Activated CD4-positive, alpha-beta T cell treated with anti-CD3 and anti-CD28 coated beads, Interleukin-2, amount 50 U/mL, for 48 hours (primary cell): ENCODE results near the gene DENND4C.
"Not testable (repeated sequence)": the region's sequence is repeated elsewhere in the genome, so short reads cannot be mapped to it uniquely, and the experiment has no call there.

ENCODE experiments used
- DNase-seq, 2 experiments: peaks; one replicate each; pipeline ENCODE4 v3.0.0-alpha.2; 2020

DENND4C gene

DNA sequence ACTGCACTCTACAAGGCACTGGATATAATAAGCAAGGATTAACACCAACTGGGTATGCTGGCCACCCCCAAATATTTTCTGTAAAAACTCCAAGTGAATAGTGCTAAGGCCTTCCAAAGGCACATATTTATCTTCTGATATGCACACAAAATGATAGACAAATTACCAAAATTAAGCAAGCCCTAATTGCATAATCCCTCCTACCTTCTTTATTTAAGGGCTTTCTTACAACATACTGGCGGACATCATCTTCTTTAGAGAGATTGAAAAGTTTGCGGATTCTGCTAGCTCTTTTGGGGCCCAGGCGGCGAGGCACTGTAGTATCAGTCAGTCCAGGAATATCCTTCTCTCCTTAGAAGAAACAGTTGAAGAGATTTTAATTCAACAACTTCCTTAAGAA, 147.7 kb downstream of the DENND4C start:
- no peak for DNase-seq

DNA sequence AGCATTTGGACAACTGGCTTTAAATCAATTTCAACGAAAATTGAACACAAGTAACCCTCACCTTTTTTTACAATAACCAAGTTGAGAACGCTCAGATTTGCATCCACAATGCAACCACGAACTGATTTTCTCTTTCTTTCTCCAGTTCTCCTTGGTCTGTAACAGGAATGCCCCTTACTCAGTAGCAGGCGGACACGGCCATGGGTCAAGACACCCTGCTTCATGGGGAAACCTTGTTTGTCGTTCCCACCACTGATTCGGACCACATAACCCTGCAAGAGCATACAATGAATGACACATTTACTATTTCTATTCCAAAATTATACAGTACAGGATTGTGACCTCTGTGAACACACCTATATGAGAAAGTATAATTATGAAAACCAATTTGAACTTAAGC, 148.2 kb downstream of the DENND4C start:
- DNase-seq, result no peak

DNA sequence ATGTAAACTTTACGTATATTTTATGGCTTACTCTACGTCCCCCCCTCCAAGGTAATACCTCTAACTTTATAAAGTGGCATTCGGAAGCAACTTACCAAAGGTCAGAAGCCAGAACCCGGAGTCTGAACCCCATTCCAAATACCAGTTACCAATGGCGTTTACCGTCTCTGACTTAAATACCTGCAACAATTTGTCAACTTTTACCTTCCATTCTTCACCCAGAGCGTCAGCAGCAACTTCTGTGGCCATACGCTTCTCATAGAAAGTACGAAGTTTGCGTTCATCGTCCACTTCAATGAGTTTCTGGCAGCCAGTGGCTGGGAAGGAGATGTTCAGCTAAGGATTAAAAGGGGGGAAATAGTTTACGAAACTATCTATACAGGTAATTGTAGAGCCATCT, 148.8 kb downstream of the DENND4C start:
- DNase-seq, result no peak

DNA sequence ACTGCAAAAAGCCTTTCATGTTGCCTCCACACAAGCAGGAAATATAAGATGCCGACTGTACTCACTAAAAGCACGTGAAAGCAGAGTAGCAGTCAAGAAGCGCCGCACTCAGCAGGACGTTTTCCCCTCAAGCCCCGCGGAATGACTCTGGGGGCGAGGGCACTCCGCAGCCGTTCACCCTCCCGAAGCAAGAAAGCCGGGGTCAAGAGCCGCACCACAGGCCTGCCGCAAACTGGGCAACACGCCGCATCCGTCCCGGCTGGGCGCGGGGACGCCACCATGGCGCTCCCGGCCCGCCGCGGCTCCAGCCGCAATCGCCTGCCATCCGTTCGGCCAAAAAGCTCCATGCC, 149.2 kb downstream of the DENND4C start:
- DNase-seq, result peak in 1 of 2 experiments; percentile 36

DNA sequence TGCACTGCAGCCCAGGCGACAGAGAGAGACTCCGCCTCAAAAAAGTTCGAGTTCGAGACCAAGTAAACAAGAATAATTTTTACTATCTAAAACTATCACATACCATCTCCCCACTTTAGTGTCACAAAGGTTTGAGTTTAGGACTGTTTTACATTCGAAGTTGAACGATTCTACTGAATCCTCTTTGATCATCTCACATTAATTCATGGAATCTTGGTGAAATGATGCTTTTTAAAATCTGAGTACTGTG, 150.3 kb downstream of the DENND4C start:
- no peak for DNase-seq

DNA sequence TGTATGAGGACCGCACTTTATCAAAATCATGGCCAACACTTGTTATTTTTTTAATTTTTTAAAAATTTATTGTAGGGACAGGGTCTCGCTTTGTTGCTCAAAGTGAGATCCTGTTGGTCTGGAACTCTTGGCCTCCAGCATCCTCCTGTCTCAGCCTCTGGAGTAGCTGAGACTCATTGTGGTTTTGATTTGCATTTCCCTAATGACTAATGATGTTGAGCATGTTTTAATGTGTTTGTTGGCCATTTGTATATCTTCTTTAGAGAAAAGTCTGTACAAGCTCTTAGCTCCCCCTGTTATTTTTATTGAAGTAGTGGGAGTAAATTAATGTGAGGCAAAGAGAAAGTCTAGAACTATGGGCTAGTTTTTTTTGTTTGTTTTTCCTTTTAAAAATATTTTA, 151.2 kb downstream of the DENND4C start:
- DNase-seq, result no peak

DNA sequence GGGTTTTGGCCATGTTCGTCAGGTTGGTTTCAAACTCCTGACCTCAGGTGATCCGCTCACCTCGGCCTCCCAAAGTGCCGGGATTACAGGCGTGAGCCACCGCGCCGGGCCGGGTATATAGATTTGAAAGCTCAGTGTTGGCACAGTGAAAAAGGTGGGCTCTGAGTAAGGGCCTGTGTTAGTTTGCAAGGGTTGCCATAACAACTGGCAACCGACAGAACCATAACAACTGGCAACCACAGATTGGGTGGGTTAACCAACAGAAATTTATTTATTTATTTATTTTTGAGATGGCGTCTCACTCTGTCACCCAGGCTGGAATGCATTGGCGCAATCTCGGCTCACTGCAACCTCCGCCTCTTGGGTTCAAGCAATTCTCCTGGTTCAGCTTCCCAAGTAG, 154.7 kb downstream of the DENND4C start:
- not testable (repeated sequence) for DNase-seq

DNA sequence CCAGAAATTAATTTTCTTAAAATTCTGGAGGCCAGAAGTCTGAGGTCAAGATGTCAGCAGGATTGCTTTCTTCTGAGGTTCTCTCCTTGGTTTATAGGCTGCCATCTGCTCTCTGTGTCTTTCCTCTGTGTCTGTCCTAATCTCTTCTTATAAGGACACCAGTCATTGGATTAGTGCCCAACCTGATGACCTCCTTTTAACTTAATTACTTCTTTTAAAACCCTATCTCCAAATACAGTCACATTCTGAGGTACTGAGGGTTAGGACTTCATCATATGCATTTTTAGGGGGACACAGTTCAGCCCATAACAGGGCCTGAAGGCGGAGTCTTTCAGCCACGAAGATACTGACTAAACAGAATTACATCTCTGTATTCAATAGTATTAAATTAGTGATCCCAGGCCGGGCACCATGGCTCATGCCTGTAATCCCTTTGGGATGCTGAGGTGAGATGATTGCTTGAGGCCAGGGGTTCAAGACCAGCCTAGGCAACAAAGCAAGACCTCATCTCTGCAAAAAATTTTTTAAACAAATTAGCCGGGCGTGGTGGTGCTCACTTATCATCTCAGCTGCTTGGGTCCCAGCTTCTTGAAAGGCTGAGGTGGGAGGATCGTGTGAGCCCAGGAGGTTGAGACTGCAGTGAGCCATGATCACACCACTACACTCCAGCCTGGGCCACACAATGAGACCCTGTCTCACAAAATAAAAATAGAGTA, 155.5 kb downstream of the DENND4C start:
- DNase-seq, result no peak

DNA sequence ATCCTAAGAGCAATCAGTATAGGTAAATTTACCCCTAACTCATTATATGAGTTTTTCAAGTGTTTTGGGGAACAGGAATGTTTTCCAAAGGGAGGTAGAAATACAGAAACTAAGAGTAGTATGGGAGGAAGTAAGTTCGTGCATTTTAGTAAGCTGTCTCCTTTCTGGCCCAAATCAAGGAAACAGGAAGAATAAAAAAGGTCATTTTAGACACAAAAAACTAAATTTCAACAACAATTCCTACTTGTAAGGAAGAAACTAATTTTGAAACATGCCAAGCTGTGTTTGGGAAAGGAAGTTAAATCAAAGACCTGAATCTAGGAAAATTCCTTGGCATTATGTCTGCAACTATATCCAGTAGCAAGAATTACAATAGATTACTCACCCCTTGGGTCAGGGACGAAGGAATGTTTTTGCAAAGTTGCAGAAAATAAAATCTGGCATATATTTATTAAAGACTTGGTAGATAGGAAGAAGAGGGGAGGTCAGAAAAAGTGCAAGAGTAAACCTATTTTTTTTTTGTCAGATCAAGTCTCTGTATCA, 156.1 kb downstream of the DENND4C start:
- no peak for DNase-seq

DNA sequence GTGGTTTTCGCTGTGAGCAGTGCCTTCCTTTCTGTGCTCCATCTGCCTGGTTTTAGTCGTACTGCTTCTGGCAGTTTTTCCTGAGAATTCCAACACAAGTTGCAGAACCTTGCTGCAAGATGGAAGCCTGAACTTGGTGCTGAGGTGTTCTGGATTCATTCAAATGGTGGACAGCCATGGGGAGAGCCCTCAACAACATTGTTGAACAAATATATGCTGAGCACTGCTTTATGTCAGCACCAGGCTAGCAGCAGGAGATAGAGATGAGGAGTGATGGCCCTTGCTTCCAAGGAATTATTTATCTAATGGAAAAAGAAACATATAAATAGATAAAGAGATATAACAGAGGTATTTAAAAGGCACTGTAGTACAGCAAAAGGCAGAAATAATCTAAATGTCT, 156.8 kb downstream of the DENND4C start:
- DNase-seq, result no peak

DNA sequence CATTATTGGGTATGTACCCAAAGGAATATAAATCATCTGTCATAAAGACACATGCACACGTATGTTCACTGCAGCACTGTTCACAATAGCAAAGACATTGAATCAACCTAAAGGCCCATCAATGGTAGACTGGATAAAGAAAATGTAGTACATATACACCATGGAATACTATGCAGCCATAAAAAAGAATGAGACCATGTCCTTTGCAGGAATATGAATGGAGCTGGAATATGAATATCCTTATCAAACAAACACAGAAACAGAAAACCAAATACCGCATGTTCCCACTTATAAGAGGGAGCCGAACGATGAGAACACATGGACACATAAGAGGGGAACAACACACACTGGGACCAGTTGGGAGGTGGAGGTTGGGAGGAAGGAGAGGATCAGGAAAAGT, 159.0 kb downstream of the DENND4C start:
- DNase-seq, result not testable (repeated sequence)

DNA sequence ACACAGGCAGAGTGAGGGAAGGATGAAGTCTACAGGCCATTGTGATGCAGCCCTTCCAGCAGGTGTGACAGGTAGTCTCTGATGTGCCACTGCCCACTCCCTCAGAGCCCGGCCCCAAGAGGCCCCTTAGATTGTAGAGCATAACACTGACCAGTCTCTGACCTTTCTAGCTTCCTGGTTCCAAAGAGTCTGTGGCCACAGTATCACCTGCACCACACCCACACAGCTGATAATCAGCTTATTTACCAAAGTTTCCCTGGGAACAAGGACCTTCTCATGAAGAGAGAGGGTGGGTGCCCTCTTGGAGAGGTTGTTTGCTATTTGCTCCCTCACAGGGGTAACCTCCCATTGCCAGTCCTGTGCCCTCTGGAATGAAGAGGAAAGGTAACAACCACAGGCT, 167.4 kb downstream of the DENND4C start:
- no peak for DNase-seq

DNA sequence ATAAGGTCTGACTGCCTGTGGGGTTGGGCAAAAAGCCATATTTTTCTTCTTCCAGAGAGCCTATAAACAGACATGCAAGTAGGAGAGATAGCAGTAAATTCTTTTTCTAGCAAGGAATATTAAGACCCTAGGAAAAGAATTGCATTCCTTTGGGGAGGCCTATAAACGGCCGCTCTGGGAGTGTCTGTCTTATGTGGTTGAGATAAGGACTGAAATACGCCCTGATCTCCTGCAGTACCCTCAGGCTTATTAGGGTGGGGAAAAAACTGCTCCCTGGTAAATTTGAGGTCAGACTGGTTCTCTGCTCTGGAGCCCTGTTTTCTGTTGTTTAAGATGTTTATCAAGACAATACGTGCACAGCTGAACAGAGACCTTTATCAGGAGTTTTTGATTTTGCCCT, 172.7 kb downstream of the DENND4C start:
- DNase-seq, result not testable (repeated sequence)

DNA sequence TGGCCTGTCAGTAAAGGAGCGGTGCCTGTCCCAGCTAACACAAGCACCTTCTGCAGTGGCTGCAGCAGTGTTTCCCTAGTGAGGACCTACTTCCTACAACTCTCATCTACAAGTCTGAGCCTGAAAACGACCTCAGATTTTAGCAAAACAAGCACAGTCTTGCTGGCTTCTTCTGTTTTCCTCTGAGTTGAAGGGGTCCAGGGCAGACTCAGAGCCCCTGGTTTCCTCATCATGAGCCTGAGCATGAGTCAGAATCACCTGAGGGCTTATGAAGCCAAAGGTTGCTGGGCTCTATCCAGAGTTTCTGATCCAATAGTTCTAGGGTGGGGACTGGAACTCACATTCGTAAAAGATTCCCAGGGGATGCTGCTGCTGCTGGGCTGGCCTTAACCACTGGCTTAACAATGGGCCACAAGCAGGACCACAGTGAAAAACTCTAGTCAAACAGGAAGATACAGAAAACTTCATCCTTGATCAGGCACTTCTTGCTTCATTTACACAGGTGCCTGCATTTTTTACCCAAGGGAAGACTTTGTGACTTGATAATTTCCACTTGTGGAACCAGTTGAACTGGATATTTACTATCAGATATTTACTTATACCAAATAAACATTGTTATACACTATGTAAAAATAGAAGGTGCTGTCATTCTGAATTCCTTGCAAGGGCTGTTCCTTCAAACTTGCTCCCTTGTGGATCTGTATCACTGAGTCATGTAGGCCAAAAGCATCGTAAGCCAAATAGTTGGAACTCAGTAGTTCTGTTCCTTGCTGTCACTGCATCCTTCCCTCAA, 174.0 kb downstream of the DENND4C start:
- no peak for DNase-seq

DNA sequence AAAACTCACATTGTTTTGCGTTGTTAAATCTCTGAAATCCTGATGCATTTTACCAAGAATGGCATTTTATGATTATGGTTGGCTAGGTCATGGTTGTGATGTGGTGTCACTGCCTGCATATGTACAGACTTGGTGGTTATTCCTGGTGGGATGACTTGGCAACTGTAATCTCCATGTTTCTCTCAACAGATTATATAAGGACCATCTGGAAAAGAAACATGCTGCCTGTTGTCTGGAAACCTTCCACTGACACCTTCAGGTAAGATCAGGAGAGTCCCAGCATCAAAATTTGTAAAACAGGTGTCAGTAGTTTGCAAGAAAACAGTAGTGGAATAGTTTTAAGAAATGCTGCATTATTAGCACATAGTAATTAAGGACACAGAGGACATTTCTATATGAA, 175.3 kb downstream of the DENND4C start:
- DNase-seq, result no peak

DNA sequence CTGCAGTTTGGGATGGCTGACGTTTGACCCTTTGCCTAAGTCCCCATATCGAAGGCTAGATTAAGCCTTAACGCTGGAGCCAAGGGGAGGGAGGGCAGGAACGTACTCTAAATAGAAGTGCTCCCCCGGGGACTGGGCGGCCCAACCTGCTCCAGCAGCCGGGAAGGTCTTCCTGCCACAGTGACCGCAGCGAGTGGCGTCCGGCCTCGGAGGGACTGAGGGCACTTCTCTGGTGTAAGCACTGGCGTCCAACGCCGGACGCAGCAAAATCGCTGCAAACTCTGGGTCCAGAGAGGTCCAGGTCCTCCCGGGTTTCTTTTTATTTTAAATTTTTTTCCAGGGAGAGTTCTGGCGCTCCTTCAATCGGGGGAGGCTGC, 177.8 kb downstream of the DENND4C start:
- DNase-seq, result no peak

DNA sequence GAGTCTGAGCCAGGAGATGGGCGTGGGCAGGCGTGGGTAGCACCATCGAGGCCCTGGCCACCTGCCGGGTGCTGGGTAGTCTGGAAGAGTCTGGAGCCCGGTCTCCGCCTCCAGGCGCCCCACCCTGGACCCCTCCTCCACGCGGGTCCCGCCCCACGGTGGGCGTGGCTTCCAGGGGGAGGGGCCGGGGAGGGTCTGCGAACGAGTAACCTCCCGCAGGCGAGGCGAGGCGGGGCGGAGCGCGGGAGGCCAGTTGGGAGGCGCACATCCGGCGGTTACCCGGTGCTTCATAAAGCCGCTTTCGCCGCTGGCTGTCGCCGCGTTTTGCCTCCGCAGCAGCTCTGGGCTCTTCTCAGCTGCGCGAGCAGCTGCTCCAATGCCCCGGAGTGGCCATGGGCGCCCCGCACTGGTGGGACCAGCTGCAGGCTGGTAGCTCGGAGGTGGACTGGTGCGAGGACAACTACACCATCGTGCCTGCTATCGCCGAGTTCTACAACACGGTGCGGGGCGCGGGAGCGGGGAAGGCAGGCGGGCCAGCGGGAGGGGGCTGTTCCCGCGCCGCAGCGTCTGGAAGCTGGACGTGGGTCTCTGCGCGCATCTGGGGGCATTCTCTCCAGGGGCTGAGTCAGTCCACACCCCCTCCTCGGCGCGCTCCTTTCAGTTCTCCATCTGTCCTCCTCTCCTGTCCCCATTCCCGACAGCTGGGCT, 178.4 kb downstream of the DENND4C start, which contains the start of gene ACER2:
ACER2 (plus strand) TSS at position 317 of the 708 bp plus-strand sequence; CDS start at position 393, 76 bp downstream.
- DNase-seq, result peak; percentile 96

DNA sequence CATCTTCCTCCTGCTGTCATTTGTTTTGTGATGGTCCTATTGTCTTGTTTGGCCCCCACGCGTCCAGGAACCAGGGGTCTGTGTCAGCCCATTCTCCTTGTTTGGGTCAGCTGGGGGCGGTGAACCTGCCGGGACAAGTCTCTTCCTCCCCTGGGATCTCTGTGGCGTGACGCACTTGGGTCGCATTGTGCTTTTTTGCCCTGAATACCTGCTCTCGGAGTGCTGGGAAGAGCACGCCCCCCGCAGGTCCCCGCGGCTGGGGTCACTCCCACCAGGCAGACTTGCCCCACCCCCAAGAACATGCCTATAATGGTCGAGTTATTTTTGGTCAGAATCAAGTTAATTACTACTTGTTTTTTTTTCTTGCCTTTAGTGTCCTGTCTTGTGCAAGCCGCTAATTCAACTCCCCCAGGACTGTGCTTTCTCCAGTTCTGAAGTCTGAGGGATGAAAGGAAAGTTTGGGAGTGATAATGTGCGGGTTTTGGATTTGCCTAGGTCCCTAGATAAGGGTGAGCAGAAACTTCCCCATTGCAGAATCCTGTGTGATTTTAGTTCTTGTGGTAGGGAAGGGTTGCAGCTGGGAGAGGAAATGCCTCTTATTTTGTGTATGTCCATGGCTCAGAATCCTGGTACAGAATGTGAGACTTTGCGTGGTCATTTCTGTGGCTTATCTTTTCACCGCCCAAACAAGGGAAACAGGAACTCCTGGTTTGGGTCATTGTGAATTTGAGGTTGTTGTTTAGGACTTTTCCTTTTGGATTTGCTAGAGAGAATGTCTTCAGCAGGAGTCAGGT, 179.1 kb downstream of the DENND4C start:
- peak in 1 of 2 experiments; percentile 25 for DNase-seq

DNA sequence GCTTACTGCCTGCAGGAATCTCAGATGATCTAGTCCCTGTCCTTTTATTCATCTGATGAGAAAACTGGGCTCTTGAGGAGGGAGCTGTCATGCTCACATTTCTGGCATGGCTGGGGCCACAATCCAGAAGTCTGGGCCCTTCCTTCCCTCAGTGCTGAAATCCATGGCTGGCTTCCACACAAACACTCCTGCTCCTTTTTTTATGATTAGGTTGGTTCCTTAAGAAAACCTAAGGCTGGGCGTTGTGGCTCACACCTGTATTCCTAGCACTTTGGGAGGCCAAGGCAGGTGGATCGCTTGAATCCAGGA, 179.7 kb downstream of the DENND4C start:
- no peak for DNase-seq

DNA sequence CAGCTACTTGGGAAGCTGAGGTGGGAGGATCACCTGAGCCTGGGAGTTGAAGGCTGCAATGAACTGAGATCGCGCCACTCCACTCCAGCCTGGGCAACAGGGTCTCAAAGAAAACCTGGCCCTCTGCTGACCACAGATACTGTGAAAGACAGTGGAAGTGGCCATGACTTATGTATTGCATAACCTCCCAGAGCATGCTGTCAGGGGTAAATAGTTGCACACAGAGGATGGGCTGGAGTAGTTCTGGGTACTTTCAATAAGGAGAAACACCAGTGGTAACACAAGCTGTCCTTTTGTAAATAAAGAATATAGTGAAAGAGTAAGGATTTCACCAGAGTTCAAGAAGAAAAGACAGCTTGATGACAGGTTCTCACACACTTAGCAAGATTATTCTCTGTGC, 180.1 kb downstream of the DENND4C start:
- DNase-seq, result no peak

DNA sequence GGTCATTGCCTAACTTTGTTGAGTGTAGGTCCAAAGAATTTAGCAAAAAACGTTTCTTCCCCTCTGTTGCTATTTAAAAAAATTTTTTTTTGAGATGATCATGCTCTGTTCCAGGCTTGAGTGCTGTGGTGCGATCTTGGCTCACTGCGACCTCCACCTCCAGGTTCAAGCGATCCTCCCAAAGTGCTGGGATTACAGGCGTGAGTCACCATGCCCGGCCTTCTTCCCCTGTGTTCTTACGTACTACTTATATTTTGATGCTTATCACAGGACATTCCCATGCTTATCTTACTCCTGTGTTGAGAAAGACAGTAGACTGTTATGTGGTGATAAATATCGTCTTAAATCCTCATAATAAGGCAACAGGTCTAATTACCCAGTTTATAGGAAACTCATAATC, 180.8 kb downstream of the DENND4C start:
- DNase-seq, result no peak

DNA sequence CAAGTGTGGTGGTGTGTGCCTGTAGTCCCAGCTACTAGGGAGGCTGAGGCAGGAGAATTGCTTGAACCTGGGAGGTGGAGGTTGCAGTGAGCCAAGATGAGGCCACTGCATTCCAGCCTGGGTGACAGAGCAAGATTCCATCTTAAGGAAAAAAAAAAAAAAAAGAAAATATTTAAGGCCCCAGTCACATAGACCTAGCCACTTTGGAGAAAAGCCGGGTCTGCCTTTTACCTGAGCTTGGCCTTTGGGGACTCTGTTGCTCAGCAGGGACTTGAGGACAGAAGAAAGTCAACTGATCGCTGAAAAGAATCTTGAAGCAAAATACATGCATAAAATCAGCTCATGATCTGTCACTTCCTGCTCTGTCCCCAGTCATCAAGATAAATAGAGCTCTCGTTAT, 183.0 kb downstream of the DENND4C start:
- DNase-seq, result not testable (repeated sequence)

DNA sequence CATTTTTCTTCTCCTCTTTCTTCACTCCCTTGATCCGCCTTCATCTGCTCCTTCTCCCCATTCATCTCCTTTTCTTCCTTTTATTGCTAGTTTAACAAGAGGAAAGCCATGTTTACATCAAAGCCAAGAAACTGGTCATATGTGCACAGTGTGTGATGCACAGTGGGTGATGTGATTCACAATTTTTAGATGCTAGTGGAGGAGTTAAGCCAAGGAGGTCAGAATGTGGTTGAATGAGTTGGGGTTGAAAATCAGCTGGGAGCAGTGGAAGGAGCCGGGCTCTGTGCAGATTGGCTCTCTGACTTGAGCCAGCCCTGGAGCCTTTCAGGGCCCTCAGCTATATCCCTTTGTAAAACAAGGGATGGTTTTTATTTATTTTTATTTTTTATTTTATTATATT, 185.7 kb downstream of the DENND4C start:
- DNase-seq, result no peak
